HG03159 (cell line): ENCODE measurements around the gene GFRA4.

Source experiments
- ATAC-seq: cut with Tn5 transposase; IDR thresholded peaks from one replicate; pipeline ENCODE4 v1.9.1; 2021; ENCODE audit warnings: mild to moderate bottlenecking, moderate library complexity; ENCODE audit not compliant: unreplicated experiment

The GFRA4 gene, protein sequence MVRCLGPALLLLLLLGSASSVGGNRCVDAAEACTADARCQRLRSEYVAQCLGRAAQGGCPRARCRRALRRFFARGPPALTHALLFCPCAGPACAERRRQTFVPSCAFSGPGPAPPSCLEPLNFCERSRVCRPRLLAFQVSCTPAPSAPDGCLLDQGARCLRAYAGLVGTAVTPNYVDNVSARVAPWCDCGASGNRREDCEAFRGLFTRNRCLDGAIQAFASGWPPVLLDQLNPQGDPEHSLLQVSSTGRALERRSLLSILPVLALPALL

DNA sequence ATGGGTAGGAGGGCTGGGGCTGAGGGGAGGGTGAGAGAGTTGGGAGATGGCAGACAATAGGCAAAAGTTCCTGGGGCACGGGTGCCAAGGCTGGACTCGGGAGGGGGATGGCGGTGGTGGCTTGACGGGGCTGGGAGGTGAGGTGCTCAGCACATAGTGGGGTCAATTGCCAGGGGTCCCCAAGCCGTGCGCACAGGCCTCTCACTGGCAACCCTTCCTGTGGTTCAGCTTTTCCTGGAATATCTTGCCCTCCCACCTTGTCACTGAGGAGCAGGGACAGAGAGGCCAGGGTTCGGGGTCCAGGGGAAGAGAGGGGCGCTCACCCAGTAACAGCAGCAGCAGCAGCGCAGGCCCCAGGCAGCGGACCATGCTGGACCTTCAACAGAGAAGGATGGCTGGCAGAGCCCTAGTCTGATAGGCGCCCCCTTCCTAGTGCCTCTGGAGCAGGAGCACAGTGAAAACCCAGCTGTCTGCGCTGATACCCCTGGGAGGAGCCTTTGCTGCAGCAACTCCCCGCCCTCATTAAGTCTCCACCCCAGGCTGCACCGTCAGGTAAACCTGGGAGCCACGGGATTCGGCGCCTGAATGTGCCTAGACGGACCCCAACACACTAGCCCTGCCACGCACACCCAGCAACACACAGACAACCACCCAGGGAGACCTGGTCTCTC is at the start of gene GFRA4:
TSS of gene GFRA4 (minus strand) at position 369 of the 671 bp plus-strand sequence. CDS start at position 369, 0 bp downstream.
- ATAC-seq, result no peak

DNA sequence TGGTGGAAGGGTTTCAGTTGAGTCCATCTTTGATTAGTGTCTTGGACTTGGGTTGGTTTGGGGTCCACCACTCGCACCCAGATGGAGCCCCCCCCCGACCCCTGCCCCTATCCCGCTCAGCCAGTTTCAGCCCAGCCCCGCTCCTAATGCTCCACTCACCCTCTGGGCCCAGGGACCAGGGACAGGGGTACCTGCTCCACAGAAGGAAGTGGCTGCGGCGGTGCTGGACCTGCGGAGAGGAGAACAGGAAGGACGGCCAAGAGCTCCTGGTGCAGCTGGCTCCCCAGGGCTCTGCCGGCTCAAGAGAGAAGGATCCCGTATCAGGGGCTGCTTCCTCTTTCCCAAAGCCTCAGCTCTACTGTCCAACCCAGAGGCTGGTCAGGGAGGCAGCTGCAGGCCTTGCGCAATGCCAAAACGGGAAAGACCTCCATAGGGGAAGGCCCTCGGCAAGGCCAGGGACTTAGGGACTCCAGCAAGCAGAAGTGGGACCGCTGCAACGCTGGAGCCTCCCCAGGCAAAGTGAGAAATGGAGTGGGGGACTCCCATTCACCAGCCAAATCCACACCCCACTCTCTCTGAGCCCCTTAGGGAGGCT is 49.2 kb upstream of the GFRA4 start, which contains the start of gene SIGLEC1:
TSS of gene SIGLEC1 (minus strand) at position 322 of the 595 bp plus-strand sequence. CDS start 5,472 bp downstream, outside the sequence.
- ATAC-seq, result no peak

DNA sequence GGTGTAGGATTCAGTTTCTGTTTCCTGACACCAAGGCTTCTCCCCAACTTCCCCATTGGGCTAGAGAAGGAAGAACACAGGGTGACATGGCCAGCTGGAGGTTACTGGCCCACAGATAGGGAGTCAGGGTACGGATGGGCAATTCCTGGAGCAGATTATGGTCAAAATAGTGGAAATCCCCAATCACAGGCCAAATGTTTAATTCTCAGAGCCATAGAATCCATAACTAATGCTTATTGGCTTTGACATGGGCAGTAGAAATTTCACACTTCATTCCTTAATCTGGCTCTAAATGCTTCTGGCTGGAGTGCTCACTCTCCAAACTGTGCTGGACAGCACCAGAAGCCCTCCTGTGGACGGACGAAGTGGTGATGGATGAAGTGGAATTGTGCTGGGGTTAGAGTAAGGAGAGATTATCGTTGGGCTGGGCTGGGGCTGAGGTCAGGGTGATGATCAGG is 48.3 kb upstream of the GFRA4 start:
- ATAC-seq, result no peak

DNA sequence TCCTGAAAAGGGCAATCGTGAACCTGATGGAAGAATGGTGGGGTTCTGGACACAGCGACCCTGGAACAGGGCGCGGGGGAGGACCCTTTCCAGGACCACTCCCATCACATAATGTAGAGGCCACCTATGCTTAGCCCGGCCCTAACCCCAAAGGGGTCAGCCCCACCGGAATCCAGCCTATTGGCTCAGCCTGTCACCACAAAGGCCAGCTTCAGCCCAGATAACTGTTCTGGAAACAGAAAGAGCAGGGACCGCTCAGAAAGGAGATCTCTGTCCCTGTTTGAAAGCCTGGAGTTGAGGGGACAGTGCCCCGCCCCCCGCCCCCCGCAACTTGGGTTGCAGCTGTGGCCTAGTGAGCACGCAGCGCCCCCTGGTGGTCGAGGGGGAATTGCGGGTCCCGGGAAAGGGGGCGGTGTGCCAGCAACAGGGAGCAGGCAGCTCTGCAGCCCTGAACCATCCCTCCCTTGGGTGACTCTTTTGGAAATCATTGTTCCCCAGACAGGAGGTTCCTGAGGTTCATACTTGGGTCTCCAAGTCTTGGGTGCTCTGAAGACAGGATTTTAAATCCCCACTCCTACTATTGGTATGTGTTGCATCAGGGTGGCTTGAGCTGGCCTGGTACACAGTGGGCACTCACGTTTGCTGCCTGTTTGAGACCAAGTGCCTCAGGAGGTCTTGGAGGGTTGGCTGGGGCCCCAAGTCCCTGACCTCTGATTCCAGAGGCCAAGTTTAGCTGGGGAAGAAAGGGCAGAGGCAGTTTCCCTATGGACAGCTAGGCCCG is 47.7 kb upstream of the GFRA4 start:
- ATAC-seq, result no peak

DNA sequence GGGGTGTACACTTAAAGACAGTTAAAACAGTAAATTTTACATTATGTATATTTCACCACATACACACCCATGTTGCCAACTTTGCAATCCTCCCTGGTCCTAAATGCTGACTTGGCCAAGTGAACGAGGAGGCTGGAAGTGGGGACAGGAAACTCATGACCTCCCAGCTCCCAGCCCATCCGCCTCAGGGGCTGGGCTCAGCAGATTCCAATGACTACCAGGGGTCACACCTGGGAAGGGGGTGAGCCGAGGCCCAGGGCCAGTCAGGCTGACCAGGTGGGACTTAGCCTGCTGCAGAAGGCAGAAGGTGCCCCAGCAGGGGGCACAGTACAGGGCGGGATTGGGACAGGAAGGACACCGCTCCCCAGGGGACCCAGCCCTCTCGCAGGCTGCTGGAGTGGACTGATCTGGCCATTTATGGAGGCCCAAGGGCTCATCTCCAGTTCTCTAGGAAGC is 46.8 kb upstream of the GFRA4 start:
- no peak for ATAC-seq

DNA sequence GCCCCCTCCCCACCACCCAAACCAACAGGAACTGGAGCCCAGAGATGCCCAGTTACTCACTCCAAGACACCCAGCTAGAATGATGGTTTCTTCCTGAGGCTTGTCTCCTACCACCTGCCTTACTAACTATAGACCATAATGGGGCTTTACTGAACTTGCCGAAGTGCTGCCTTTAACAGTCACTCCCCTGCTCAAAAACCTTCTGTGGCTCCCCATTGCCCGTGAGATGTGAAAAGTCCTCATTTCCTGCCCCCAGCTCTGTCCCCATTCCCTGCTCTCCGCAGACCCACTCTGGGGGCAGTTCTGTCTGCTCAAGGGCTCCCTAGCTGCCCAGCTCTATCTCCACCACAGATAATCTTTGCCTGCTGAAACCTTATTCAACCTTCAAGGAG is 44.3 kb upstream of the GFRA4 start:
- ATAC-seq, result no peak

DNA sequence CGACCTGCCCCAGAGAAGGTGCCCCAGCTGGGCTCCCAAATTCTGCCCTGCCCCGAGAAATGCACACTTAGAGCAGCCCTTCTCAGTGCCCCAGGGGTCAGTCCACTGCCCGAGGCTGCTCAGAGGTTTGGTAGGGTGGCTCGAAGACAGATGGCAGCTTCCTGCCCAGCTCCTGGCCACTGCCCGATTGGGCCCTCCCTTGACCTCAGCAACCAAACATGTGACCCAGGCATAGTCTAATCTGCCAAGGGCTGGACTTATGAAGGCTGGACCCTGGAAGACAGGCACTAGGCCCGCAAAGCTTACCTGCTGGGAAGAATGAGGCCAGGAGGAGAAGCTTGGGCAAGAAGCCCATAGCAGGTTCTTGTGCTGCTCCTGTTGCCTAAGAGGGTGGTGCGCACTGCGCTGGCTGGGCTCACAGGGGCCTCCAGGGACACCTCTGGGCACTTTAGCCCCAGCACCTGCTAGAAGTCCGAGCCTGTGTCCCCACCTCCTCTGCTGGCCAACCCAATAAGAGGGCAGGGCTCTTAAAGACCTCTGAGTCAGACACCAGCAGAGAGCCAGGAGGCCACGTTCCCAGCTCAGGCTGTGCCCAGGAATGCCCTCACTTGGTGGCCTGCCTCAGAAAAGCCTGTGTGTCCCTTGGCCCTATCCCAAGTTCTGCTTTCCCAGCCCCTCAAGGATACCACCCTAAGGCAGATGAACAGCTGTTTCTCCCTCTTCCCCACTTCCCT is 43.7 kb upstream of the GFRA4 start:
- no peak for ATAC-seq

DNA sequence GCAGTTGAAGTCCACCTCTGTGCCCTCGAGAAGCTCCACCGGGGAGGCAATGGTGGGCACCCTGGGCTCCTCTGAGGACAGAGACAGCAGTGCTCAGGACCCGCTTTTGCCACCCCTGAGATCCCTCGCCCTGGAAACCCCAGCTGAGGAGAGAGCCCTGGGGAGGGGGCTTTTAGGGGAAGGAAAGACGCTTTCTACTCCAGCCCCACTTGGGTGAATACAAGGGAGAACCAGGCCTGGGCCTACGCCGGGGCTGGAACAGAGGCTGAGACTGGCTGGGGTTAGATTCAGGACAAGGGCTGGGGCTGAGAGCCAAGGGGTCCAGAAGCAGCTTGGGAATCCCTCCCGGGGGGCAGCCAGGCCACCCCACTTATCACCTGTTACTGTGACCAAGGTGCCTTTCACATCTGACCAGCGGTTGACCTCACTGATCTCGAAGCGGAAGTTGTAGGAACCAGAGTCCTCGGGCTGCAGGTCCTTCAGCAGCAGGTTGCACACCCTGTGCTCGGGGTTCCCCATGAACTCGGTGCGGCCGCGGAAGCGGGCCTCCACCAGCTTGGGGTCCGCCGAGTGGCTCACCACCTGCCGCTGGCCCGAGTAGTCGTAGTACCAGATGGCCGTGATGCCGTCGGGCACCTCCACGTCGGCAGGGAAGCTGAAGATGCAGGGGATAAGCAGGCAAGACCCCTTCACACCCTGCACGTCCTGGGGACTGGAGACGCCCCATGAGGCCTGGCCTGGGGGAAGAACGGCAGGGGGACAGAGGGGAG is 43.0 kb upstream of the GFRA4 start:
- no peak for ATAC-seq

DNA sequence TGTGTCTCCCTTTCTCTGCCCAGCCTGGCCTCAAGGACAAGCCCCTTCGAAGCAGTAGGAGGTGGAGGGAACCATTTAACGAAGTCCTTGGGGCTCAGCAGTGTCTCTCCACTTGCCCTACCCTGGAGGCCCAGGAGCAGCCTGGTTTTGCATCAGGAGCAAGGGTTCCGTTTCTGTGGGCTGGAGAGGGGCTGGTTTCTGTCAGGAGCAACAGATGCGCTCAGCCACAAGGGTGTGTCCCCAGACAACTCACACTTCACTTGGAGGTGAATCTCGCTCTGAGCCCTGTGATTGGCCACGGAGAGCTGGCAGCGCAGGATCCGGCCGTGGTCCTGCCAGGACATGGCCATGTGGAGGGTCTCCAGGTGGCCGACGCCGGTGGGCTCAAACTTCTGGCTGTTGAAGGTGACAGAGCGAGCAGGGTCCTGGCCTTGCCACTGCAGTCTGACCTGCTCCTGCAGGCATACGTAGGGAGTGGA is 42.3 kb upstream of the GFRA4 start:
- ATAC-seq, result no peak

DNA sequence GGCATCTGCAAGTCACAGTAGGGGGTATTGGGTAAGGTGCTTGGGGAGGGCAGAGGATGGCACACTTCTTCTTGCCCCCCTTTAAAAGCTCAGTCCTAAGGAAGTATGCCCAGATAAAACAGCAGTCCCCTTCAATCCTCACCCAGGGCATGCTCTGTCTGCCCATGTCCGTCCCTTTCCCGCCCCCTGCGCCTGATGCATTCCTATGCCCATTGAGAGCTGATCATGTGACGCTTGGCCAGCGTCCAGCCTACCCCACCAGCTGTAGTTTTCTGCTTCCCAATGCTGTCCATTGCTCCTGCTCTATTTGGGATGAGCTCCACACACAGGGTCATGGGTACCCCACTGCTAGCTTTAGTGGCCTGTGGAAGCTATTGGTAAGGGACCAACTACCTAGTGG is 40.9 kb upstream of the GFRA4 start:
- no peak for ATAC-seq

DNA sequence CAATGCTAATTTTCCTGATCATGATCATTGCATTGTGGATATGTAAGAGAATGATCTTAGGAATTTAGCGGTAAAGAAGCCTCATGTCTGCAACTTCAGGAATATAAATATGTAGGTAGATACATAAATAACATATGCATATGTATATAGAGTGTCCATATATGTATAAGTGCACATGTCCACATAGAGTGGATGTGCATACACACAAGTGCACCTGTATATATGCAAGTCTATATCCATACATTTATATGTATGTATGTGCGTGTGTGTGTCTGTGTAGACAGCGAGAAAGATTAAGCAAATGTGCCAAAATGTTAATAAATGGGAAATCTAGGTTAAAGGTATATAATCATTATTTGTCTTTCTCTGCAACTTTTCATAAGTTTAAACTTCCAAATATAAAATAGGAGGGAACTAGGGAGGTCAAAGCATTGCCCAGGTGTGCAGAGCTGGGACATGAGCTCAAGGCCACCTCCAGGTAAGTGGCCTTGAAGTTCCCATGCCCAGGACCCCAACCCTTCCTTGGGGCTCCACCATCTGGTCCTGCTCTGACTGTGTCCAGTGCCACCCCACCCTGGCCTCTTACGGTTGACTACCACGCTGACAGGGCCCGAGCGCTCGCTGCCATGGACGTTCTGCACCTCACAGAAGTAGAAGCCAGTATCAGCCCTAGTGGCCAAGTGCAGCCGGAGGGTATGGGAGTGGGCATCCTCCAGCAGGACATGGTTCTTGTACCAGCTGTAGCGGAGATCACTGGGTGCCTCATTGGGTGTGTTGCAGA is 39.6 kb upstream of the GFRA4 start:
- no peak for ATAC-seq

DNA sequence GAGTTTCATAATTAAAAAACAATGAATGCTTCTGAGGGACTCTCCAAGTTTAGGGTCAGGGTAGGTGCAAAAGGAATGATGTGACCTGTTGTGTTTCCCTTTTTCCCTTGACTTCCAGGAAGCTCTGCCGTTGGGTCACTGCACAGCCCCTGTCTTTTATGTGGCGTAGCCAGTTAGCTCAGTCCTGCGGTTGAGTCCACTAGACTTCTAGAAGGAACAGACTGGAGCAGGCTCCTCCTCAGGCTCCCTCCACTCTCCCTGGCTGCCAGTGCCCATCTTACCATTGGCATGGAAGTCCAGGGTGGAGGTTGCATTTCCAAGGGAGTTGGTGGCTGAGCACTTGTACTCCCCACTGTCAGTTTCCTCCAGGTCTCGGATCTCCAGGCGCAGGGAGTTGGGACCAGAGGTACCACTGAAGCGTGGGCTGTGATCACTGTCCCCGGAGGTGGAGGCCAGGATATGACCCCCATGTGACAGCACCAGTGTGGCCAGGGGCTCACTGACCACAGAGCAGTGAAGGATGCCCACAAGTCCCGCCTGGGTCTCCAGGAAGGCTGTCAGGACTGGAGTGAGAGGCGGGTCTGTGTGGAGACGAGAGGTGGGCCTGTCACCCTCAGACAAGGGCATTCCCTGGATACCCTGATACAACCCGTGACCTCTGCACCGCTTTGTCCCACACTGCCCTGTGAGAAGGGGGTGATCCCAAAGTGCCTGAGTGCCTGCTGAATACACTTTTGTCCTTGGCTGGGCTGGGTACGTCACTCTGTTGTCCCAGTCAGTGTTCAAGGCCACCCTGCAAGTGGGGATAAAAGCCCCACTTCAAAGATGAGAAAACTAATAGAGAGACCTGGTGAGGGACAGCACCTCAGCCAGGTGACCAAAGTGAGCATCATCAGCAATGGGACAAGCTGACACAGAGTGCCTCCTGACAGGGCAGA is 38.1 kb upstream of the GFRA4 start:
- no peak for ATAC-seq

DNA sequence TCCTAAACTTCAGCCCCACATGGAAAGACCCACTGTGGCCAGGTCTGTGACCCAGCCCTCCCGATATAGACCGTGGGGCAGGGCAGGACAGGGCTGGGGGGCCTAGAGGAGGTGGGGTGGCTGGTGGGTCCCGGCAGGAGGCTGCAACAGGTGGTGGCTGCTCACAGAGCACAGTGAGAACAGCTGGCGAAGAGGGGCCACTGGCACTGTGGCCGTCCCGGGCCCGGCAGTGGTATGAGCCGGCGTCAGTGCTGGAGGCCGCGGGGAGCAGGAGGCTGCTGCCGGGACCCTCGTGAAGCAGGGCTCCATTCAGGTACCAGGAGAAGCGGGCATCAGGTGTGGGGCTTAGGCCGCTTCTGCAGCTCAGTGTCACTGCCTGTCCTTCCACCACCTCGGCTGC is 35.8 kb upstream of the GFRA4 start:
- ATAC-seq, result no peak

DNA sequence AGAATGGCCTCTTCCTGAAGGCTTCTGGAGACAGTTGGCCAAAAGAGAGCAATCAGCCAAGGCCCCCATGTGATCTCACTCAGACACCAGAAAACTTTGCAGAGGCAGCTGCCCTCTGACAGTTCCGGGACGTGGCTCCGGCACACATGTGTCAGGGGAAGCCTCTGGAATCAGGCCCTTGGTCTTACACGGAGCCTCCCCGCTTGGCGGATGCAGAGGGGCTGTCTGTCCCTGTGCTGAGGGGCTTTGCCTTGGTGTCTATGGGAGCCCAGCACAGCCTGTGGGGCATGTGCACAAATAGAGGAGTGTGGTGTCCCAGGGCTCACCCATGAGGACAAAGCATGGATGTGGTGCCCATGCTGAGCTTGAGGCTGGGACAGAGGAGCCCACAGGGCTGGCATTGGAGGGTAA is 35.4 kb upstream of the GFRA4 start:
- ATAC-seq, result no peak

DNA sequence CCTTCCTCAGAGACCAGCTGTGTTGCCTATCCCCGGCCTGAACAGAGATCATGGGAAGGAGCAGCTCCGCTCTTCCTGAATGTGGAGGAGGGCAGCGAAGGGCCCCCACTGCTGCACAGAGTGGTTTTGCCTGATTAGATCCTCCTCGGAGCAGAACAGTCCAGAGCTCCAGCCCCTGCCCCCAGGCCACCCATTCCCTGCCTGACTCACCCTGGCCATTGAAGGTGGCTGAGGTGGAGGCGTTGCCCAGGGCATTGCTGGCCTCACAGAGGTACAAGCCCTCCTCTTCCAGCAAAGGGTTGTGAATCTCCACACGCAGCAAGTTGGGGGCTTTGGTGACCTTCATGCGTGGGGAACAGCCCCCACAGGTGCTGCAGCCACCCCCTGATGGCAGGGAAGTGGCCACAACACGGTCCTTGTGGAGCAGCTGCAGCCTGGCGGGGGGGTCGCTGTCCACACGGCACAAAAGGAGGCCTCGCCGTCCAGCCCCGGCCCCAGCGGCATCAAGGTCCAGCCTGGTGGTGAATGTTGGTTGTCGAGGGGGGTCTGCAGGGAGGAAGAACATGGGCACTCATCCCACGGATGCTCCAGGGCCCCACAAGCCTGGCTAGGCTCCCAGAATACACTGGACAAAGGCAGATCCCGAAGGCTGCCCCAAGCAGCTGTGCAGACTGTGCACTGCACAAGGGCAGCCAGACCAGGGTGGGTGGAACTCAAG is 34.5 kb upstream of the GFRA4 start:
- no peak for ATAC-seq

DNA sequence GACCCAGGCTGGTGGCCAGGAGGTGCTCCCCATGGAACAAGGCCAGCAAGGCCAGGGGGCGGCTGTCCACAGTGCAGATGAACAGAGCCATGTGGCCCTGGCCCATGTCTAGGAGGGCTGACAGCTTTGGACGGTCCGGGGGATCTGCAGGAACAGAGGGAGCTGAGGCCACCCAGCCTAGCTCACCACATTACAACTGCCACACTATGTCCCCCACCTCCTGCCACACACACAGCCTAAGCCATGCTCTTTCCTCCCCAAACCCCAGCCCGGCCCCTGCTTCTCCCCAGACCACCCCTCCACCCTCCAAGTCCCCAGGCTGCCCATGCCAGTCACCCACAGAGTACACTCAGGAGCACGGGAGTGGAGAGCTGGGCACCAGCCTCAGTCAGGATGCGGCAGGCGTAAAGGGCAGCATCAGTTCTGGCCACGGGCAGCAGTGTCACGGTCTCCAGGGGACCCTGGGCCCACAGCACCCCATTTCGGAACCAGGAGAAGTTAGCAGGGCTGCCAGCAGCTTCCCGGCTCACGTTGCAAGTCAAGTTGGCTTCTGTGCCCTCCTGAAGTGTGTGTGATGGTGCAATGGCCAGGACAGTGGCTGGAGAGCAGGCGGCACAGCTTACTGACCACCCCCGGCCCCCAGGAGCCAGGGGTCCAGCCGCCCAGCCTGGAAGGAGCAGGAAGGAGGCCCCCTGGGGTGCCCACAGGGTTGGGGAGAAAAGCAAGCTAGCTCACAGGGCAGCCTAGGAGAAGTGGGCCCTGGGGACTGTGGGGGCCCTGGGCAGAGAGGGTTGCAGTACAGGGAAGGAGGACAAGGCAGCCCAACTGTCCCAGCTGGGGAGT is 33.8 kb upstream of the GFRA4 start:
- no peak for ATAC-seq
